Measurements from ENCODE around the gene ADAMTS7. TPM values are rescaled to one million over a fixed set of nuclear protein-coding genes. Genes with fewer than 3 reads are reported as not detected.

Gene ADAMTS7, protein sequence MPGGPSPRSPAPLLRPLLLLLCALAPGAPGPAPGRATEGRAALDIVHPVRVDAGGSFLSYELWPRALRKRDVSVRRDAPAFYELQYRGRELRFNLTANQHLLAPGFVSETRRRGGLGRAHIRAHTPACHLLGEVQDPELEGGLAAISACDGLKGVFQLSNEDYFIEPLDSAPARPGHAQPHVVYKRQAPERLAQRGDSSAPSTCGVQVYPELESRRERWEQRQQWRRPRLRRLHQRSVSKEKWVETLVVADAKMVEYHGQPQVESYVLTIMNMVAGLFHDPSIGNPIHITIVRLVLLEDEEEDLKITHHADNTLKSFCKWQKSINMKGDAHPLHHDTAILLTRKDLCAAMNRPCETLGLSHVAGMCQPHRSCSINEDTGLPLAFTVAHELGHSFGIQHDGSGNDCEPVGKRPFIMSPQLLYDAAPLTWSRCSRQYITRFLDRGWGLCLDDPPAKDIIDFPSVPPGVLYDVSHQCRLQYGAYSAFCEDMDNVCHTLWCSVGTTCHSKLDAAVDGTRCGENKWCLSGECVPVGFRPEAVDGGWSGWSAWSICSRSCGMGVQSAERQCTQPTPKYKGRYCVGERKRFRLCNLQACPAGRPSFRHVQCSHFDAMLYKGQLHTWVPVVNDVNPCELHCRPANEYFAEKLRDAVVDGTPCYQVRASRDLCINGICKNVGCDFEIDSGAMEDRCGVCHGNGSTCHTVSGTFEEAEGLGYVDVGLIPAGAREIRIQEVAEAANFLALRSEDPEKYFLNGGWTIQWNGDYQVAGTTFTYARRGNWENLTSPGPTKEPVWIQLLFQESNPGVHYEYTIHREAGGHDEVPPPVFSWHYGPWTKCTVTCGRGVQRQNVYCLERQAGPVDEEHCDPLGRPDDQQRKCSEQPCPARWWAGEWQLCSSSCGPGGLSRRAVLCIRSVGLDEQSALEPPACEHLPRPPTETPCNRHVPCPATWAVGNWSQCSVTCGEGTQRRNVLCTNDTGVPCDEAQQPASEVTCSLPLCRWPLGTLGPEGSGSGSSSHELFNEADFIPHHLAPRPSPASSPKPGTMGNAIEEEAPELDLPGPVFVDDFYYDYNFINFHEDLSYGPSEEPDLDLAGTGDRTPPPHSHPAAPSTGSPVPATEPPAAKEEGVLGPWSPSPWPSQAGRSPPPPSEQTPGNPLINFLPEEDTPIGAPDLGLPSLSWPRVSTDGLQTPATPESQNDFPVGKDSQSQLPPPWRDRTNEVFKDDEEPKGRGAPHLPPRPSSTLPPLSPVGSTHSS (N-terminal part only)
- total RNA-seq = 1 to 10 TPM in 1 of 4 donors, under 1 TPM in 3; 0.42 to 1.1 (median 0.76) TPM

- intact Hi-C loops (cut with DNase I; ENCODE audit: low total_unique reads) = loop anchor here (5.0 kb wide), 1 partner anchor 49 kb away; no protein-coding TSS in a partner anchor
- ATAC-seq (peak; percentile 82 to 83), DNase-seq (peak; percentile 25 to 49)
- no peaks in the 10 kb centered on the region for H3K36me3 ChIP-seq
- peaks cover 0 to 12% (median 4%) of the 10 kb centered on the region in 3 donors for H3K27me3 ChIP-seq
- H3K4me1 ChIP-seq = peaks cover 0 to 8% of the 10 kb centered on the region in 2 donors
- H3K4me3 ChIP-seq = peak within 1 kb of the TSS; percentile 57 to 71 (median 66)
- no peaks in the 10 kb centered on the region for H3K9me3 ChIP-seq
- TF ChIP-seq POLR2A (IDR thresholded peaks at IDR 0.05) (peak in 1 of 2 donors; percentile 7), CTCF (IDR thresholded peaks at IDR 0.05 in 4 of 5, conservative IDR thresholded peaks at IDR 0.05 in 1 of 5) (peak; percentile 47 to 78 (median 71))
- H3K27ac ChIP-seq = peak within 1 kb of the TSS; percentile 63 to 72 (median 65)
- in situ Hi-C loops (cut with MboI; ENCODE audit: low sequenced_read_pairs in 4 of 4) = no loop called here
These were observed at the start of gene ADAMTS7 for GRCh38 chr15:78811124-78811824. ADAMTS7 (minus strand) TSS chr15:78811464; CDS start chr15:78811220, 244 bp downstream.

GRCh38 chr15:78859971-78860719, 48.9 kb upstream of the ADAMTS7 start:
- no peaks in the 10 kb centered on the region for H3K27me3 ChIP-seq
- no peaks in the 10 kb centered on the region for H3K4me1 ChIP-seq
- H3K36me3 ChIP-seq = no peaks in the 10 kb centered on the region
- no peaks in the 10 kb centered on the region for H3K9me3 ChIP-seq
- peak overlapping the region; percentile 1 to 51 (median 18) for H3K27ac ChIP-seq
- in situ Hi-C loops (cut with MboI; ENCODE audit: low sequenced_read_pairs in 4 of 4) = no loop called here
- ATAC-seq (peak; percentile 83 to 88), DNase-seq (peak; percentile 23 to 57)
- intact Hi-C loops (cut with DNase I; ENCODE audit: low total_unique reads) = loop anchor here (1.0 kb wide), 2 partner anchors 12 to 324 kb away; partner anchors contain the start of gene MORF4L1
- TF ChIP-seq CTCF (IDR thresholded peaks at IDR 0.05 in 4 of 5, conservative IDR thresholded peaks at IDR 0.05 in 1 of 5) (peak; percentile 25 to 57 (median 40)), POLR2A (IDR thresholded peaks at IDR 0.05) (no peak)
- peak overlapping the region; percentile 43 to 60 (median 56) for H3K4me3 ChIP-seq

DNA sequence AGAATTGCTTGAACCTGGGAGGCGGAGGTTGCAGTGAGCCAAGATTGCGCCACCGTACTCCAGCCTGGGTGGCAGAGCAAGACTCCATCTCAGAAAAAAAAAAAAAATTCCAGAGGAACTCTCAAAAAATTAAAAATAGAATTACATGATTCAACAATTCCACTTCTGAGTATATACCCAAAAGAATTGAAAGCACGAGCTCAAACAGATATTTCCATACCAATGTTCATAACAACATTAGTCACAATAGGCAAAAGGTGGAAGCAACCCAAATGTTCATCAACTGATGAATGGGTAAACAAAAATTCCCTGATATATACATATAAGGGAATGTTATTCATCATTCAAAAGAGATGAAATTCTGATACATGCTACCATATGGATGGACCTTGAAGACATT, 44.5 kb upstream of the ADAMTS7 start:
- no peak overlapping the region for H3K4me3 ChIP-seq
- in situ Hi-C loops (cut with MboI; ENCODE audit: low sequenced_read_pairs in 4 of 4) (no loop called here), intact Hi-C loops (cut with DNase I; ENCODE audit: low total_unique reads) (no loop called here)
- ATAC-seq (no peak), DNase-seq (no peak)
- TF ChIP-seq CTCF (IDR thresholded peaks at IDR 0.05 in 4 of 5, conservative IDR thresholded peaks at IDR 0.05 in 1 of 5) = no peak
- TF ChIP-seq POLR2A (IDR thresholded peaks at IDR 0.05) = no peak
- H3K9me3 ChIP-seq = no peaks in the 10 kb centered on the region
- H3K27me3 ChIP-seq = no peaks in the 10 kb centered on the region
- no peaks in the 10 kb centered on the region for H3K4me1 ChIP-seq
- no peak overlapping the region for H3K27ac ChIP-seq
- H3K36me3 ChIP-seq = no peaks in the 10 kb centered on the region
